Duodenal mucosa (tissue), 2 donors: ENCODE measurements around the gene EPS8L1.
"Not testable (repeated sequence)": the region's sequence is repeated elsewhere in the genome, so short reads cannot be mapped to it uniquely, and the experiment has no call there.

Source experiments
- H3K27ac ChIP-seq: one replicate; pipeline ENCODE4 v1.7.0; 2013; ENCODE audit warnings: low read depth, low read length
- H3K27me3 ChIP-seq, 2 donors: one replicate each; pipeline ENCODE4 v1.7.0; 2013; ENCODE audit warnings: low read length in 2 of 2, control low read depth in 1 of 2; ENCODE audit not compliant: insufficient read depth in 2 of 2, control insufficient read depth in 1 of 2
- H3K36me3 ChIP-seq, 2 donors: one replicate each; pipeline ENCODE4 v1.7.0; 2013; ENCODE audit warnings: low read length in 2 of 2, control low read depth in 1 of 2; ENCODE audit not compliant: insufficient read depth in 2 of 2, control insufficient read depth in 1 of 2
- H3K4me1 ChIP-seq, 2 donors: one replicate each; pipeline ENCODE4 v1.7.0; 2013; ENCODE audit warnings: low read length in 2 of 2, control low read depth in 1 of 2; ENCODE audit not compliant: insufficient read depth in 2 of 2, control insufficient read depth in 1 of 2
- H3K4me3 ChIP-seq, 2 donors: one replicate each; pipeline ENCODE4 v1.7.0; 2013; ENCODE audit warnings: low read length in 2 of 2, low read depth in 1 of 2
- H3K9ac ChIP-seq, 2 donors: one replicate each; pipeline ENCODE4 v1.7.0; 2013; ENCODE audit warnings: low read length in 2 of 2, low read depth in 1 of 2
- H3K9me3 ChIP-seq, 2 donors: one replicate each; pipeline ENCODE4 v1.7.0; 2013; ENCODE audit warnings: low read length in 2 of 2, control low read depth in 1 of 2; ENCODE audit not compliant: control insufficient read depth in 1 of 2

EPS8L1 gene

GRCh38 chr19:55050749-55051532, 24.7 kb upstream of the EPS8L1 start:
- Histone ChIP-seq H3K27me3 (no peaks in the 10 kb centered on the region), H3K4me1 (no peaks in the 10 kb centered on the region), H3K36me3 (peaks cover 31 to 75% of the 10 kb centered on the region in 2 donors), H3K9me3 (no peaks in the 10 kb centered on the region), H3K4me3 (no peak overlapping the region), H3K27ac (no peak overlapping the region), H3K9ac (no peak overlapping the region)

- Histone ChIP-seq H3K27me3 (no peaks in the 10 kb centered on the region), H3K9me3 (no peaks in the 10 kb centered on the region), H3K9ac (no peak overlapping the region), H3K4me1 (no peaks in the 10 kb centered on the region), H3K4me3 (no peak overlapping the region), H3K36me3 (peaks cover 18 to 71% of the 10 kb centered on the region in 2 donors), H3K27ac (no peak overlapping the region)
Measured at GRCh38 chr19:55053735-55054134, 21.9 kb upstream of the EPS8L1 start.

- Histone ChIP-seq H3K9ac (no peak overlapping the region), H3K4me3 (no peak overlapping the region), H3K27ac (no peak overlapping the region), H3K27me3 (no peaks in the 10 kb centered on the region), H3K36me3 (peaks cover 21 to 57% of the 10 kb centered on the region in 2 donors), H3K9me3 (no peaks in the 10 kb centered on the region), H3K4me1 (peaks cover 0 to under 1% of the 10 kb centered on the region in 2 donors)
Measured at GRCh38 chr19:55056827-55057226, 18.8 kb upstream of the EPS8L1 start.

GRCh38 chr19:55058781-55059610, 16.7 kb upstream of the EPS8L1 start:
- Histone ChIP-seq H3K9ac (no peak overlapping the region), H3K27ac (no peak overlapping the region), H3K27me3 (no peaks in the 10 kb centered on the region), H3K36me3 (peaks cover 16 to 43% of the 10 kb centered on the region in 2 donors), H3K9me3 (no peaks in the 10 kb centered on the region), H3K4me3 (no peak overlapping the region), H3K4me1 (peaks cover 0 to 5% of the 10 kb centered on the region in 2 donors)

- H3K27ac ChIP-seq, H3K9ac ChIP-seq, H3K4me1 ChIP-seq, H3K27me3 ChIP-seq, H3K4me3 ChIP-seq, H3K9me3 ChIP-seq: not testable (repeated sequence)
- H3K36me3 ChIP-seq, result peaks cover 14 to 34% of the 10 kb centered on the region in 2 donors
Measured at GRCh38 chr19:55060287-55060686, 15.4 kb upstream of the EPS8L1 start.

- H3K27me3 ChIP-seq, result no peaks in the 10 kb centered on the region
- H3K27ac ChIP-seq, result peak within 1 kb of the TSS; percentile 20
- peaks cover 0 to 5% of the 10 kb centered on the region in 2 donors for H3K4me1 ChIP-seq
- H3K9ac ChIP-seq, result peak within 1 kb of the TSS; percentile 65 to 90
- peaks cover 7 to 12% of the 10 kb centered on the region in 2 donors for H3K36me3 ChIP-seq
- no peaks in the 10 kb centered on the region for H3K9me3 ChIP-seq
- peak within 1 kb of the TSS; percentile 65 to 81 for H3K4me3 ChIP-seq
Measured at GRCh38 chr19:55062735-55063491, 12.8 kb upstream of the EPS8L1 start, which contains the start of gene RDH13. Gene RDH13 (minus strand): TSS chr19:55063148. CDS start chr19:55063032, 116 bp downstream.

- Histone ChIP-seq H3K27ac (no peak overlapping the region), H3K27me3 (no peaks in the 10 kb centered on the region), H3K4me1 (peaks cover 0 to 5% of the 10 kb centered on the region in 2 donors), H3K36me3 (peaks cover 7 to 9% of the 10 kb centered on the region in 2 donors), H3K9ac (no peak overlapping the region), H3K9me3 (no peaks in the 10 kb centered on the region), H3K4me3 (peak overlapping the region in 1 of 2 donors; percentile 34)
Measured at GRCh38 chr19:55063492-55063843, 12.2 kb upstream of the EPS8L1 start.

- not testable (repeated sequence) for H3K27me3 ChIP-seq, H3K4me3 ChIP-seq, H3K36me3 ChIP-seq, H3K27ac ChIP-seq, H3K9ac ChIP-seq, H3K9me3 ChIP-seq
- H3K4me1 ChIP-seq, result peaks cover 0 to 15% of the 10 kb centered on the region in 2 donors
Measured at GRCh38 chr19:55065516-55065915, 10.2 kb upstream of the EPS8L1 start.

GRCh38 chr19:55066107-55066709, 9.5 kb upstream of the EPS8L1 start:
- peaks cover 0 to 4% of the 10 kb centered on the region in 2 donors for H3K27me3 ChIP-seq
- H3K9me3 ChIP-seq, result no peaks in the 10 kb centered on the region
- no peaks in the 10 kb centered on the region for H3K36me3 ChIP-seq
- H3K4me1 ChIP-seq, result peaks cover 4 to 21% of the 10 kb centered on the region in 2 donors
- H3K9ac ChIP-seq, result no peak overlapping the region
- no peak overlapping the region for H3K27ac ChIP-seq
- H3K4me3 ChIP-seq, result no peak overlapping the region
